Measurements from ENCODE around the gene PARP3. TPM values are rescaled to one million over a fixed set of nuclear protein-coding genes. Genes with fewer than 3 reads are reported as not detected.

The PARP3 gene
- polyA plus RNA-seq, 1 of the 3 experiments (the other 2 are of a cell fraction): 31.1 TPM

DNA sequence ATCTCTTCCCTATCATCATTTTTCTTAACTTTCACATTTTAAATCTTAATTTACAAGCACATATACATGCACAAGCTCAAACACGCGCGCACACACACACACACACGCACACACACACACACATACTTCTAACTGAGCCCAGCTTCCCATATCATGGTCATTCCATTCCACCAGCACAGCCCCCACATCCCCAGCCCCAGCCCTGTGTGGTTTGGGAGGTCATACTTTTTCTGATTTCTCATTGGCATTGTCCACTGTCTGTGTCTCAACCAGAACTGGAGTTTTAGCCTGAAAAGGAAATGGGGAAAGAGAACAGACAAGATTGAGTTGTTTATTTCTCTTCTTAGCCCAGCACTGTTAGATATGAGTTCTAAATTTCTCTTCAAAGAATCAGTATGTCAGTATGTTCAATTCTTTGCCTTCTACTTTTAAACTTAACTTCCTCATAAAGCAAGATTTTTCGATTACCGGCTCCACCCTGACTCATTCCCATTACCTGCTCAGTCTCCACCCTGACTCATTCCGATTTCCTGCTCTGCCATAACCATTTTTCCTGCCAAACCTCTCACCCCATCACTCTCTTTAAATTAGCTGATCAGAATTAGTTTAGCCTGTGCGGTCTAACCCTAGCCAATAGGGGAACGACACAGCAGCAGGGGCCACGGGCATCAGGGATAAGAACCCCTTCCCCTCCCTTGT lies 45.4 kb upstream of the PARP3 start:
- H3K9me2 ChIP-seq: no peaks in the 10 kb centered on the region
- H3K4me3 ChIP-seq (ENCODE audit: low read depth in 2 of 2, low read length in 1 of 2): no peak overlapping the region
- H3K27me3 ChIP-seq (ENCODE audit: insufficient read depth): 0 out of 2 replicates have a peak, but pooled peaks cover 6% of the 10 kb centered on the region
- H2AFZ ChIP-seq (ENCODE audit: low read depth): no peak overlapping the region
- H4K20me1 ChIP-seq (ENCODE audit: insufficient read depth): no peaks in the 10 kb centered on the region
- no peaks in the 10 kb centered on the region for H3K4me1 ChIP-seq (ENCODE audit: control insufficient read depth in 1 of 2, insufficient read depth in 2 of 2, low read depth in 1 of 2, low read length in 1 of 2)
- ChIA-PET CTCF (no interaction called here), POLR2A (no interaction called here)
- H3F3A ChIP-seq (replicated peaks; ENCODE audit: insufficient read depth): no peaks in the 10 kb centered on the region
- WGBS (ENCODE audit: low lambda C conversion rate): 46% methylated on average over 10 of the region's 10 CpGs
- H3K36me3 ChIP-seq (replicated peaks in 1 of 2; ENCODE audit: control insufficient read depth in 1 of 2, insufficient read depth in 2 of 2, low read length in 1 of 2): no peaks in the 10 kb centered on the region
- no peaks in the 10 kb centered on the region for H3K79me2 ChIP-seq (ENCODE audit: insufficient read depth)
- no peaks in the 10 kb centered on the region for H3K9me3 ChIP-seq
- TF ChIP-seq MXI1 (IDR thresholded peaks at IDR 0.05; ENCODE audit: low read depth, low read length) (no peak), TAF1 (IDR thresholded peaks at IDR 0.05; ENCODE audit: borderline replicate concordance, low read depth, low read length) (no peak), FOSL2 (IDR thresholded peaks at IDR 0.05; ENCODE audit: borderline replicate concordance, low read depth) (no peak), RFX5 (IDR thresholded peaks at IDR 0.05; ENCODE audit: low read length) (no peak), NRF1 (IDR thresholded peaks at IDR 0.05; ENCODE audit: low read depth, low read length) (no peak), RXRA (IDR thresholded peaks at IDR 0.05; ENCODE audit: borderline replicate concordance, low read depth) (no peak), TCF12 (IDR thresholded peaks at IDR 0.05) (no peak), GATA2 (CRISPR knock-in tag; IDR thresholded peaks at IDR 0.05) (no peak), PBX3 (IDR thresholded peaks at IDR 0.05) (no peak), SIN3A (IDR thresholded peaks at IDR 0.05; ENCODE audit: borderline replicate concordance, low read depth, low read length) (no peak), RCOR1 (IDR thresholded peaks at IDR 0.05; ENCODE audit: low read length) (no peak), POLR2AphosphoS5 (IDR thresholded peaks at IDR 0.05; ENCODE audit: low read depth, low read length) (no peak), TEAD4 (IDR thresholded peaks at IDR 0.05; ENCODE audit: borderline replicate concordance, insufficient read depth) (no peak), EP300 (IDR thresholded peaks at IDR 0.05; ENCODE audit: borderline replicate concordance in 1 of 2, low read depth in 1 of 2, low read length in 1 of 2) (no peak), REST (IDR thresholded peaks at IDR 0.05; ENCODE audit: low read depth, low read length) (no peak), GABPA (IDR thresholded peaks at IDR 0.05; ENCODE audit: low read depth) (no peak), CHD2 (IDR thresholded peaks at IDR 0.05; ENCODE audit: low read length, partially characterized antibody) (no peak)
- TF ChIP-seq, protein P1, sequence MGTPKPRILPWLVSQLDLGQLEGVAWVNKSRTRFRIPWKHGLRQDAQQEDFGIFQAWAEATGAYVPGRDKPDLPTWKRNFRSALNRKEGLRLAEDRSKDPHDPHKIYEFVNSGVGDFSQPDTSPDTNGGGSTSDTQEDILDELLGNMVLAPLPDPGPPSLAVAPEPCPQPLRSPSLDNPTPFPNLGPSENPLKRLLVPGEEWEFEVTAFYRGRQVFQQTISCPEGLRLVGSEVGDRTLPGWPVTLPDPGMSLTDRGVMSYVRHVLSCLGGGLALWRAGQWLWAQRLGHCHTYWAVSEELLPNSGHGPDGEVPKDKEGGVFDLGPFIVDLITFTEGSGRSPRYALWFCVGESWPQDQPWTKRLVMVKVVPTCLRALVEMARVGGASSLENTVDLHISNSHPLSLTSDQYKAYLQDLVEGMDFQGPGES (IDR thresholded peaks at IDR 0.05; ENCODE audit: low read depth, low read length): no peak
- TF ChIP-seq, protein P2, sequence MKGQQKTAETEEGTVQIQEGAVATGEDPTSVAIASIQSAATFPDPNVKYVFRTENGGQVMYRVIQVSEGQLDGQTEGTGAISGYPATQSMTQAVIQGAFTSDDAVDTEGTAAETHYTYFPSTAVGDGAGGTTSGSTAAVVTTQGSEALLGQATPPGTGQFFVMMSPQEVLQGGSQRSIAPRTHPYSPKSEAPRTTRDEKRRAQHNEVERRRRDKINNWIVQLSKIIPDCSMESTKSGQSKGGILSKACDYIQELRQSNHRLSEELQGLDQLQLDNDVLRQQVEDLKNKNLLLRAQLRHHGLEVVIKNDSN (IDR thresholded peaks at IDR 0.05; ENCODE audit: borderline replicate concordance, low read depth): no peak
- H3K4me2 ChIP-seq: no peak overlapping the region
- DNase-seq: no peak
- H3K9ac ChIP-seq: no peak overlapping the region
- H3K27ac ChIP-seq (ENCODE audit: low read depth in 2 of 2, low read length in 1 of 2): no peak overlapping the region

All from SK-N-SH (cell line).